Measurements from ENCODE around the gene OBP2A.

OBP2A gene

GRCh38 chr9:135555203-135555602 is 9.3 kb downstream of the OBP2A start:
- no peak for DNase-seq

- DNase-seq: no peak
These were observed 10.0 kb downstream of the OBP2A start for GRCh38 chr9:135555910-135556309.

- DNase-seq: no peak
These were observed 13.7 kb downstream of the OBP2A start for GRCh38 chr9:135559606-135560005.

- no peak for DNase-seq
These were observed 15.7 kb downstream of the OBP2A start, which contains the start of gene PAEP for GRCh38 chr9:135561391-135562234. Gene PAEP, plus strand, starts transcription at chr9:135561756.

GRCh38 chr9:135562235-135562745 is 16.4 kb downstream of the OBP2A start:
- no peak for DNase-seq

GRCh38 chr9:135563039-135563476 is 17.1 kb downstream of the OBP2A start:
- DNase-seq: no peak

- DNase-seq: no peak
These were observed 17.9 kb downstream of the OBP2A start for GRCh38 chr9:135563858-135564257.

- DNase-seq: no peak
These were observed 19.3 kb downstream of the OBP2A start for GRCh38 chr9:135565141-135565628.

- DNase-seq: no peak
These were observed 19.7 kb downstream of the OBP2A start for GRCh38 chr9:135565636-135566035.

- no peak for DNase-seq
These were observed 20.6 kb downstream of the OBP2A start for GRCh38 chr9:135566552-135566951.

- DNase-seq: no peak
These were observed 21.4 kb downstream of the OBP2A start for GRCh38 chr9:135567311-135567710.

- DNase-seq: no peak
These were observed 22.1 kb downstream of the OBP2A start for GRCh38 chr9:135568026-135568425.

- no peak for DNase-seq
These were observed 24.5 kb downstream of the OBP2A start for GRCh38 chr9:135570456-135570855.

GRCh38 chr9:135572233-135572632 is 26.3 kb downstream of the OBP2A start:
- DNase-seq: no peak

- DNase-seq: no peak
These were observed 27.2 kb downstream of the OBP2A start for GRCh38 chr9:135573124-135573523.

GRCh38 chr9:135574331-135574730 is 28.4 kb downstream of the OBP2A start:
- no peak for DNase-seq

GRCh38 chr9:135574943-135575342 is 29.0 kb downstream of the OBP2A start:
- DNase-seq: no peak

GRCh38 chr9:135575995-135576631 is 30.2 kb downstream of the OBP2A start:
- no peak for DNase-seq

- DNase-seq: no peak
These were observed 31.3 kb downstream of the OBP2A start for GRCh38 chr9:135577256-135577655.

GRCh38 chr9:135579356-135579755 is 33.4 kb downstream of the OBP2A start:
- DNase-seq: no peak

GRCh38 chr9:135579889-135580660 is 34.1 kb downstream of the OBP2A start:
- no peak for DNase-seq

- no peak for DNase-seq
These were observed 34.9 kb downstream of the OBP2A start for GRCh38 chr9:135580664-135581380.
